Activated naive CD8-positive, alpha-beta T cell treated with anti-CD3 and anti-CD28 coated beads, Interleukin-2, amount 50 U/mL, for 16 hours (primary cell): Measurements from ENCODE around the gene ZNF831.

Source experiments
- DNase-seq: peaks from one replicate; pipeline ENCODE4 v3.0.0-alpha.2; 2020; ENCODE audit warnings: low read depth, low spot score

ZNF831 gene

GRCh38 chr20:59179988-59180387 lies 16.4 kb downstream of the ZNF831 start:
- DNase-seq, result no peak

- DNase-seq, result no peak
Measured at GRCh38 chr20:59181936-59182335, 18.3 kb downstream of the ZNF831 start.

- no peak for DNase-seq
Measured at GRCh38 chr20:59182401-59183044, 18.9 kb downstream of the ZNF831 start.

- DNase-seq, result no peak
Measured at GRCh38 chr20:59183751-59184150, 20.1 kb downstream of the ZNF831 start.

GRCh38 chr20:59184880-59185447 lies 21.3 kb downstream of the ZNF831 start:
- DNase-seq, result no peak

GRCh38 chr20:59185809-59186208 lies 22.2 kb downstream of the ZNF831 start:
- DNase-seq, result no peak

- DNase-seq, result no peak
Measured at GRCh38 chr20:59190466-59190865, 26.8 kb downstream of the ZNF831 start.

GRCh38 chr20:59191036-59191755 lies 27.6 kb downstream of the ZNF831 start:
- no peak for DNase-seq

GRCh38 chr20:59191756-59192532 lies 28.3 kb downstream of the ZNF831 start:
- DNase-seq, result no peak

GRCh38 chr20:59192533-59192896 lies 28.9 kb downstream of the ZNF831 start:
- no peak for DNase-seq

- no peak for DNase-seq
Measured at GRCh38 chr20:59193325-59193724, 29.7 kb downstream of the ZNF831 start.

GRCh38 chr20:59194023-59194935 lies 30.7 kb downstream of the ZNF831 start:
- no peak for DNase-seq

GRCh38 chr20:59195316-59195993 lies 31.8 kb downstream of the ZNF831 start:
- DNase-seq, result no peak

- DNase-seq, result no peak
Measured at GRCh38 chr20:59204165-59204894, 40.7 kb downstream of the ZNF831 start.

GRCh38 chr20:59205044-59205443 lies 41.4 kb downstream of the ZNF831 start:
- no peak for DNase-seq

- no peak for DNase-seq
Measured at GRCh38 chr20:59207235-59207634, 43.6 kb downstream of the ZNF831 start.

GRCh38 chr20:59207742-59208357 lies 44.2 kb downstream of the ZNF831 start:
- peak; percentile 64 for DNase-seq

GRCh38 chr20:59210186-59210585 lies 46.6 kb downstream of the ZNF831 start:
- DNase-seq, result no peak

GRCh38 chr20:59211208-59211765 lies 47.7 kb downstream of the ZNF831 start:
- no peak for DNase-seq
